Measurements from ENCODE around the gene MINDY4. TPM values are rescaled to one million over a fixed set of nuclear protein-coding genes. Genes with fewer than 3 reads are reported as not detected.

Gene MINDY4
- total RNA-seq, 2 donors from 2014 or later, result 7.5 to 8.6 TPM

DNA sequence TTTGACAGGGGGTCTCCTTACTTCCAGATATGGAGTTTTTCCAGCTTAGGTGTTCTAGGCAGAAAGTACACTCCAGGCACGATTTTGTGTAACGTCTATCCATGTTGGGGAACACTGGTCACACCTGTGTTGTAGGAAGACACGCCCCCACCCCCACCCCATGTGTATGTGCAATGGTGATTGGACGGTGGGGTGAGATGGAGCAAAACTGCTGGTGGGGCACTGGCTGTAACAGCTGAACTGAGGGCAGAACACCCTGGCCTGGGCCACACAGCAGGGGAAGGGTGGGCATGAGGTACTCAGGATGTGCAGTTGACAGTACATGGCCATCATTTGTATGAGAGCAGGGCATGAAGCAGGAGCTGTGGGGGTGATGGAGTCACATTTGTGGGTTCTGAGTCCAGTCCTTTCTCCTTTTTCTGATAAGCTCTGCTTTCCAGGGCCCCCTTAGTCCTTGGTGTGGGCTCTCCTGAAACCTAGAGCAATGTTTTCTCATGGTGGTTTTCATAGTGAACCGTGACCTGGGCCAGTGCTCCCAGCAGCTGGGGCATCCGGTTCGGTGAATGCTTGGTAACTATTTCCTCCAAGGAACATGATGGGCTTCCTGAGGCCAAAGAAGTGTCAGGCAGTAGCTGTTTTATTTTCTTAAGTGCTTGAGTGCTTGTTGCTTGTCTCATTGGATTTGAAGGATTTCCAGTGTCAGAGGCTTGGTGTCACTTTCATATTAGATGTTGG, 77.1 kb downstream of the MINDY4 start:
- no peak for TF ChIP-seq POLR2A (IDR thresholded peaks at IDR 0.05)
- TF ChIP-seq, protein P1, sequence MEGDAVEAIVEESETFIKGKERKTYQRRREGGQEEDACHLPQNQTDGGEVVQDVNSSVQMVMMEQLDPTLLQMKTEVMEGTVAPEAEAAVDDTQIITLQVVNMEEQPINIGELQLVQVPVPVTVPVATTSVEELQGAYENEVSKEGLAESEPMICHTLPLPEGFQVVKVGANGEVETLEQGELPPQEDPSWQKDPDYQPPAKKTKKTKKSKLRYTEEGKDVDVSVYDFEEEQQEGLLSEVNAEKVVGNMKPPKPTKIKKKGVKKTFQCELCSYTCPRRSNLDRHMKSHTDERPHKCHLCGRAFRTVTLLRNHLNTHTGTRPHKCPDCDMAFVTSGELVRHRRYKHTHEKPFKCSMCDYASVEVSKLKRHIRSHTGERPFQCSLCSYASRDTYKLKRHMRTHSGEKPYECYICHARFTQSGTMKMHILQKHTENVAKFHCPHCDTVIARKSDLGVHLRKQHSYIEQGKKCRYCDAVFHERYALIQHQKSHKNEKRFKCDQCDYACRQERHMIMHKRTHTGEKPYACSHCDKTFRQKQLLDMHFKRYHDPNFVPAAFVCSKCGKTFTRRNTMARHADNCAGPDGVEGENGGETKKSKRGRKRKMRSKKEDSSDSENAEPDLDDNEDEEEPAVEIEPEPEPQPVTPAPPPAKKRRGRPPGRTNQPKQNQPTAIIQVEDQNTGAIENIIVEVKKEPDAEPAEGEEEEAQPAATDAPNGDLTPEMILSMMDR (IDR thresholded peaks at IDR 0.05), result no peak
- Histone ChIP-seq H3K27ac (no peak overlapping the region), H3K4me3 (no peak overlapping the region), H3K4me1 (peaks cover 15% of the 10 kb centered on the region), H3K27me3 (no peaks in the 10 kb centered on the region), H3K9me3 (no peaks in the 10 kb centered on the region), H3K36me3 (replicated peaks in 1 of 2; ENCODE audit: insufficient read depth in 1 of 2, low read depth in 2 of 2) (no peaks in the 10 kb centered on the region)
- intact Hi-C loops (cut with DNase I), result no loop called here
- WGBS, 2 donors, result 82 to 94% methylated on average over 6 to 7 of the region's 7 CpGs
- DNase-seq (no peak), ATAC-seq (no peak)

DNA sequence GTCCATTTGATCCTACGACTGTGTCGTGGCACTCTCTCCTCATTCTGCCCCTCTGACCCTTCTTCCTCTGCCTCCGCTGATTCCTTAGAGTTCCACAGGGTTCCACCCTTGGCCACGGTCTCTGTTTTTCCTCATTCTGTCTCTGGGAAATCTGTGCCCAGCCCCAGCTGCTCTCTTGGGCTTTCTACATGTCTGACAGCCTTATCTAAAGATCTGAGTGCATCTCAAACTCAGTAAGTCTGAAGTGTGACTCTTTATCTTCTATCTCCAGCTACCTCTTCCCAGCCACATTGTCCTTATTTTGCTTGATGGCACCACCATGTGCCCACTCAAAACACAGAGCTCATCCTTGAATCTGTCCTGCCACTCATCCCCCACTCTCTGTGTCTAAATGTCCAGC, 78.3 kb downstream of the MINDY4 start:
- TF ChIP-seq, protein P1 (IDR thresholded peaks at IDR 0.05), result no peak
- no peak for TF ChIP-seq POLR2A (IDR thresholded peaks at IDR 0.05)

DNA sequence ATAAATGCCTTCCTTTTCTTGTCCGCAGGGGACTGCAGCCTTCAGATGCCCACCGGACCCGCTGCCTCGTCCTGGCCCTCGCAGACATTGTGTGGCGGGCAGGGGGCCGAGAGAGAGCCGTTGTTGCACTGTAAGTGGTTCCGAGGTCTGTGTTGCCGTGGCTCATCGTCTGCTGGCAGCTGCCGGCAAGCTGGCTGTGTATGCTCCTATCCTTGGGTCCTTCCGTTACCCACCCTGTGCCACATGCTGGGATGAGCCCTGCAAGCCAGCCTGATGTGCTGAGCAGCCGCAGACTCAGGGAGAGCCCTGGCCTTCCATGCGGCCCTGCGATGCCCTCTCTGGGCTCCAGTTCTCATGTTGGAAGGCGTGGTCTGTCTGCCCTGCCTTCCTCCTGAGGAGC, 79.2 kb downstream of the MINDY4 start:
- DNase-seq, result no peak
- no peak for ATAC-seq
- no peaks in the 10 kb centered on the region for H3K36me3 ChIP-seq (replicated peaks in 1 of 2; ENCODE audit: insufficient read depth in 1 of 2, low read depth in 2 of 2)
- H3K4me1 ChIP-seq, result peaks cover 15% of the 10 kb centered on the region
- H3K27me3 ChIP-seq, result no peaks in the 10 kb centered on the region
- TF ChIP-seq, protein P1 (IDR thresholded peaks at IDR 0.05), result no peak
- TF ChIP-seq POLR2A (IDR thresholded peaks at IDR 0.05), result no peak
- 96 to 100% methylated on average over 8 to 17 of the region's 17 CpGs for WGBS, 2 donors
- H3K27ac ChIP-seq, result no peak overlapping the region
- intact Hi-C loops (cut with DNase I), result no loop called here
- no peak overlapping the region for H3K4me3 ChIP-seq
- H3K9me3 ChIP-seq, result no peaks in the 10 kb centered on the region

More for the DNA sequence above, 78.3 kb downstream of the MINDY4 start:
- no peaks in the 10 kb centered on the region for H3K27me3 ChIP-seq
- WGBS, 2 donors, result 42 to 48% methylated on average over 4 of the region's 4 CpGs
- H3K36me3 ChIP-seq (replicated peaks in 1 of 2; ENCODE audit: insufficient read depth in 1 of 2, low read depth in 2 of 2), result no peaks in the 10 kb centered on the region
- H3K9me3 ChIP-seq, result no peaks in the 10 kb centered on the region
- no peak overlapping the region for H3K27ac ChIP-seq
- intact Hi-C loops (cut with DNase I), result no loop called here
- peak in 1 of 4 donors; percentile 66 for DNase-seq
- no peak overlapping the region for H3K4me3 ChIP-seq
- peaks cover 15% of the 10 kb centered on the region for H3K4me1 ChIP-seq
- ATAC-seq, result peak; percentile 31

GRCh38 chr7:30851651-30852307, 80.6 kb downstream of the MINDY4 start:
- WGBS, 2 donors, result 82 to 91% methylated on average over 12 of the region's 12 CpGs
- Histone ChIP-seq H3K27ac (no peak overlapping the region), H3K27me3 (no peaks in the 10 kb centered on the region), H3K36me3 (replicated peaks in 1 of 2; ENCODE audit: insufficient read depth in 1 of 2, low read depth in 2 of 2) (no peaks in the 10 kb centered on the region), H3K4me3 (no peak overlapping the region), H3K4me1 (peaks cover 8% of the 10 kb centered on the region), H3K9me3 (no peaks in the 10 kb centered on the region)
- no peak for TF ChIP-seq POLR2A (IDR thresholded peaks at IDR 0.05)
- TF ChIP-seq, protein P1 (IDR thresholded peaks at IDR 0.05), result no peak
- ATAC-seq (no peak), DNase-seq (no peak)
- intact Hi-C loops (cut with DNase I), result no loop called here
